ENCODE data around the gene FHIT. TPM values are rescaled to one million over a fixed set of nuclear protein-coding genes. Genes with fewer than 3 reads are reported as not detected.

The FHIT gene
- total RNA-seq, 1 experiment from 2014 or later = 3.6 TPM

DNA sequence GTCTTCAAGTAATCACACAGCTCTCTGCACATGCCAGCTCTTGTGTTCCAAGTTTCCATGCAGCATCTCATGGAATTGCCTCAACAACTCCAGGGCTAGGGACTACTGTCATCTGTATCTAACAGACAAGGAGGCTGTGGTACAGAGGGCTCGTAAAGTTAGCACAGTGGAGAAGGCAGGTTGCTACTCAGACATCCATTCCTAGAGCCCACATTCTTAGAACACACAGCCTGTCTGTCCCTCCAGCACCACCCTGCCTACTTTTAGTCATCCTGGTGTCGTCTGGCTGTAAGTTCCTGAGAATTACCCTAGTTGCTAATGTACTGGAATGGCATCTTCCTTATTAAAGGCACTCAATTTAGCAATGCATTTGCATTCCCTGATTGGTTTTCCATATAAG lies 862.5 kb downstream of the FHIT start:
- no peak overlapping the region for H2AFZ ChIP-seq (ENCODE audit: low read length)
- TF ChIP-seq EZH2 (IDR thresholded peaks at IDR 0.05; ENCODE audit: low read length, unreplicated experiment) (no peak), EZH2phosphoT487 (IDR thresholded peaks at IDR 0.05; ENCODE audit: borderline replicate concordance, low read length) (no peak)
- TF ChIP-seq, protein P1, sequence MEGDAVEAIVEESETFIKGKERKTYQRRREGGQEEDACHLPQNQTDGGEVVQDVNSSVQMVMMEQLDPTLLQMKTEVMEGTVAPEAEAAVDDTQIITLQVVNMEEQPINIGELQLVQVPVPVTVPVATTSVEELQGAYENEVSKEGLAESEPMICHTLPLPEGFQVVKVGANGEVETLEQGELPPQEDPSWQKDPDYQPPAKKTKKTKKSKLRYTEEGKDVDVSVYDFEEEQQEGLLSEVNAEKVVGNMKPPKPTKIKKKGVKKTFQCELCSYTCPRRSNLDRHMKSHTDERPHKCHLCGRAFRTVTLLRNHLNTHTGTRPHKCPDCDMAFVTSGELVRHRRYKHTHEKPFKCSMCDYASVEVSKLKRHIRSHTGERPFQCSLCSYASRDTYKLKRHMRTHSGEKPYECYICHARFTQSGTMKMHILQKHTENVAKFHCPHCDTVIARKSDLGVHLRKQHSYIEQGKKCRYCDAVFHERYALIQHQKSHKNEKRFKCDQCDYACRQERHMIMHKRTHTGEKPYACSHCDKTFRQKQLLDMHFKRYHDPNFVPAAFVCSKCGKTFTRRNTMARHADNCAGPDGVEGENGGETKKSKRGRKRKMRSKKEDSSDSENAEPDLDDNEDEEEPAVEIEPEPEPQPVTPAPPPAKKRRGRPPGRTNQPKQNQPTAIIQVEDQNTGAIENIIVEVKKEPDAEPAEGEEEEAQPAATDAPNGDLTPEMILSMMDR (conservative IDR thresholded peaks at IDR 0.05; ENCODE audit: low read depth, low read length) = no peak
- POLR2A ChIA-PET (ENCODE audit: unreplicated experiment) = no interaction called here
- intact Hi-C loops (cut with micrococcal nuclease) = no loop called here
- no peak for DNase-seq
- CTCF ChIA-PET = no interaction called here
- H3K9me2 ChIP-seq (replicated peaks; ENCODE audit: low read length) = no peaks in the 10 kb centered on the region
- H3K79me2 ChIP-seq (ENCODE audit: low read length) = no peaks in the 10 kb centered on the region
- no peaks in the 10 kb centered on the region for H3F3A ChIP-seq (ENCODE audit: low read length, unreplicated experiment)
- H3K36me3 ChIP-seq (ENCODE audit: low read depth, low read length) = no peaks in the 10 kb centered on the region
- no peak overlapping the region for H3K4me3 ChIP-seq (ENCODE audit: low read length)
- no peak overlapping the region for H3K9ac ChIP-seq (ENCODE audit: low read length)
- no peak overlapping the region for H3K27ac ChIP-seq (ENCODE audit: low read length)
- no peak overlapping the region for H3K4me2 ChIP-seq (ENCODE audit: low read length)
- H3K4me1 ChIP-seq (ENCODE audit: insufficient read depth, low read length) = no peaks in the 10 kb centered on the region
- H4K20me1 ChIP-seq (ENCODE audit: low read length) = no peaks in the 10 kb centered on the region
- no peaks in the 10 kb centered on the region for H3K27me3 ChIP-seq (ENCODE audit: low read length)
- no TSS peak for BruUV-seq (replicated peaks)
- H3K9me3 ChIP-seq (ENCODE audit: low read length) = no peaks in the 10 kb centered on the region
- ATAC-seq = no peak

DNA sequence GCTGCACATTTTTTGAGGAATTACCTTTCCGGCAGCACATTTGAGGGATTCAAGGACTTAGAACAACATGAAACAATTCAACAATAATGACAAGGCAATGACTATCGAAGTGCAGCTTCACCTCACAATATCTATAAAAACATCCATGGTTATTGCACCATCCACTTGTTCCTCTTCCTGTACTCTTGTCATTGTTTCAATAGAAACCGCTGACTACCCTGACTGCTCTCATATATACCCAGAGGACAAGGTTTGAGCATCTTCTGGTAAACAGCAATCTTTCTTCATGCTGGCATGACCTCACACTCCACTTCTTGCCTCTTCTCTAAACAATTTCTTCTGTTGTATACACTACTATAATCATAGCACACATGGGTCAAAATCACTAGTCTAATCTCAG lies 864.9 kb downstream of the FHIT start:
- no peaks in the 10 kb centered on the region for H3F3A ChIP-seq (ENCODE audit: low read length, unreplicated experiment)
- intact Hi-C loops (cut with micrococcal nuclease) = no loop called here
- TF ChIP-seq, protein P1 (conservative IDR thresholded peaks at IDR 0.05; ENCODE audit: low read depth, low read length) = no peak
- no peak for TF ChIP-seq EZH2 (IDR thresholded peaks at IDR 0.05; ENCODE audit: low read length, unreplicated experiment)
- no peak for TF ChIP-seq EZH2phosphoT487 (IDR thresholded peaks at IDR 0.05; ENCODE audit: borderline replicate concordance, low read length)
- no peak overlapping the region for H3K9ac ChIP-seq (ENCODE audit: low read length)
- H3K4me1 ChIP-seq (ENCODE audit: insufficient read depth, low read length) = no peaks in the 10 kb centered on the region
- H3K9me3 ChIP-seq (ENCODE audit: low read length) = no peaks in the 10 kb centered on the region
- ChIA-PET POLR2A (ENCODE audit: unreplicated experiment) (no interaction called here), CTCF (no interaction called here)
- no peak for DNase-seq
- no peaks in the 10 kb centered on the region for H3K27me3 ChIP-seq (ENCODE audit: low read length)
- H3K36me3 ChIP-seq (ENCODE audit: low read depth, low read length) = no peaks in the 10 kb centered on the region
- H4K20me1 ChIP-seq (ENCODE audit: low read length) = no peaks in the 10 kb centered on the region
- H2AFZ ChIP-seq (ENCODE audit: low read length) = no peak overlapping the region
- H3K79me2 ChIP-seq (ENCODE audit: low read length) = no peaks in the 10 kb centered on the region
- H3K9me2 ChIP-seq (replicated peaks; ENCODE audit: low read length) = no peaks in the 10 kb centered on the region
- no peak for ATAC-seq
- no peak overlapping the region for H3K4me2 ChIP-seq (ENCODE audit: low read length)
- BruUV-seq (replicated peaks) = no TSS peak
- H3K4me3 ChIP-seq (ENCODE audit: low read length) = no peak overlapping the region
- no peak overlapping the region for H3K27ac ChIP-seq (ENCODE audit: low read length)

DNA sequence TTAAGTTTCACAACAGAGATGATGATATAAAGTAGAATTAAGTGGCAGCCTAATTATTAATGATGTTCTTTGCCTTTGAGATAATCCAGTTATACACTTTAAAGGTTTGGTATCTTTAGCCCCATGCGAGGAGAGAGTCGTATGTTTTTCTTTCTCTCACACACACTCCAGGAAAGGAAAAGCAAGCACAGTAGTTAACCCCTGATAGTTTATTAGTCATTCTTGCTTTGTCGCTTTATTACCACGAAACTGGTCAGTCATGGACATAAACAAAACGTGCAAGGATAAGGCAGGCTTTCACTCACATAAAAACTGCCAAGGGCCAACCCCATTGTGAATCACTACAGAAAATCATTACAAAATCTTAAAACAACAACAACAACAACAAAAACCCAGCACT lies 866.9 kb downstream of the FHIT start:
- DNase-seq = peak; percentile 4
- BruUV-seq (replicated peaks) = no TSS peak
- TF ChIP-seq EZH2 (IDR thresholded peaks at IDR 0.05; ENCODE audit: low read length, unreplicated experiment) = no peak
- TF ChIP-seq EZH2phosphoT487 (IDR thresholded peaks at IDR 0.05; ENCODE audit: borderline replicate concordance, low read length) = no peak
- ChIA-PET CTCF (no interaction called here), POLR2A (ENCODE audit: unreplicated experiment) (no interaction called here)
- H2AFZ ChIP-seq (ENCODE audit: low read length) = no peak overlapping the region
- H3K79me2 ChIP-seq (ENCODE audit: low read length) = no peaks in the 10 kb centered on the region
- no peaks in the 10 kb centered on the region for H4K20me1 ChIP-seq (ENCODE audit: low read length)
- no peak overlapping the region for H3K9ac ChIP-seq (ENCODE audit: low read length)
- intact Hi-C loops (cut with micrococcal nuclease) = no loop called here
- H3K27me3 ChIP-seq (ENCODE audit: low read length) = no peaks in the 10 kb centered on the region
- no peaks in the 10 kb centered on the region for H3F3A ChIP-seq (ENCODE audit: low read length, unreplicated experiment)
- no peak for ATAC-seq
- no peak overlapping the region for H3K27ac ChIP-seq (ENCODE audit: low read length)
- no peak overlapping the region for H3K4me2 ChIP-seq (ENCODE audit: low read length)
- H3K4me1 ChIP-seq (ENCODE audit: insufficient read depth, low read length) = no peaks in the 10 kb centered on the region
- no peaks in the 10 kb centered on the region for H3K9me2 ChIP-seq (replicated peaks; ENCODE audit: low read length)
- no peaks in the 10 kb centered on the region for H3K36me3 ChIP-seq (ENCODE audit: low read depth, low read length)
- no peaks in the 10 kb centered on the region for H3K9me3 ChIP-seq (ENCODE audit: low read length)
- H3K4me3 ChIP-seq (ENCODE audit: low read length) = no peak overlapping the region

Measured in PC-3 (cell line).